AG04450 (cell line): ENCODE measurements around the gene CEP131. TPM values are rescaled to one million over a fixed set of nuclear protein-coding genes. Genes with fewer than 3 reads are reported as not detected.

Experiments
- CTCF ChIA-PET: fragments of 300-600, 350-600 bp; formaldehyde crosslinking; extraction: SDS; loops from one replicate; lab custom pipeline; 2022; ENCODE audit warnings: antibody characterized with exemption, inconsistent platforms; lab: Charles Lee
- POLR2A ChIA-PET: fragments of 350-600 bp; formaldehyde crosslinking; extraction: SDS; loops from one replicate; lab custom pipeline; 2021; ENCODE audit warnings: antibody characterized with exemption, inconsistent platforms; lab: Yijun Ruan, JAX
- DNase-seq: peaks from one replicate; pipeline ENCODE4 v3.0.0-alpha.2; 2011; ENCODE audit warnings: low read depth, low spot score
- H3K27ac ChIP-seq: one replicate; pipeline ENCODE4 v1.5.1; 2012; ENCODE audit warnings: low read depth, low read length, control low read depth
- H3K27me3 ChIP-seq: one replicate; pipeline ENCODE4 v1.6.0; 2012; ENCODE audit warnings: low read length; ENCODE audit not compliant: control insufficient read depth, insufficient read depth
- H3K4me3 ChIP-seq: 2 replicates; pipeline ENCODE4 v1.5.1; 2011; ENCODE audit warnings: mild to moderate bottlenecking, low read depth, low read length, control low read depth
- H3K9me3 ChIP-seq: 2 replicates; pipeline ENCODE4 v1.5.1; 2012; ENCODE audit warnings: low read length; ENCODE audit not compliant: control insufficient read depth, insufficient read depth
- polyA minus RNA-seq: library from RNA; depleted of rRNA, polyadenylated mRNA; stranded (reverse); fragments of >200 nt; gene quantifications from 2 replicates; pipeline ENCODE4 v1.2.3, GENCODE V29; 2011; rRNA and poly(A)+ RNA removed
- polyA plus RNA-seq: library from polyadenylated mRNA; depleted of rRNA; stranded (reverse); fragments of >200 nt; gene quantifications from 2 replicates; pipeline ENCODE4 v1.2.3, GENCODE V29; 2011; rRNA removed
- TF ChIP-seq, protein P1 (sequence below): IDR thresholded peaks from 2 replicates; pipeline ENCODE4 v1.5.1; 2011; ENCODE audit warnings: low read depth, low read length, control low read depth, inconsistent platforms

Gene CEP131
- polyA plus RNA-seq (2.2 and 3.0 TPM in 2 replicates), polyA minus RNA-seq (2.4 and 3.3 TPM in 2 replicates)

DNA sequence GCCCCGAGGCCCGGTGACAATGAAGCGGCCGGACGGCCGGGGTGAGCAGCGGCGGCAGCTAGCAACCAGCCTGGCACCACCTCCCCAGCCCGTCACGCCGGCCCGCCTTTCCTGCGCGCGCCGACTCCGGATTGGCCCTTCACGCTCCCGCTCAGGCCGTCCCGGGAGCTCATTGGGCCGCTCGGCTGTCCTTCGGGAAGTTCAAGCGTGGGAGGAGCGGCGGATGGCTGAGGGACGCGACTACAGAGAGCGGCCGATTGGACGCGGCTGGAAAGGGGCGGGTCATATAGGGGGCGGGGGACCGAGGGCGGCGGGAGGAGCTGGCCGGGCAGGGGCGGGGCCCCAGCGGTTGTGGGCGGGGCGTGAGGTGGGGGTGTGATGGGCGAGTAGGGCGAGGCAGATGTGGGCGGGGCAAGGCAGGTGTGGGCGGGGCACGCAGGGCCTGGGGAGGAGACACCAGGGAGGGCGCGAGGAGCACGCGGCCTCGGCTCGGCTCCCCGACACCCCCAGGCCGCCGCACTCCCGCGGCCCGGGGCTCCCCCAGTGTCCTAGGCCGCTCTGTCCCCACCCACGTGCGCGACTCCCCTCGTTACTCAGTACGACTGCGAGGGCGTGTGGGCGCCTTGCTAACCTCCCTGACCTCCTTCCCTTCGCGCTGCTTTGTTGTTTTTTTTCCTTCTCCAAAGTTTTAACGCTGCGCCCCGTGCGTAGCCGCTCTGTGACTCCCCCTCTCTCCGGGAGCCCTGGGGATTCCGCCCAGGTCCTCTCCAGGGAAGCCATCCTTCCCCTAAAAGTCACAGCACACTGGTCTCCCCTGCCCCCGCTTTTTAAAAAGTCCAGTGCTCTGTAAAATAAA is at the start of gene CEP131:
Gene CEP131, minus strand, starts transcription at position 60 of the 856 bp plus-strand sequence. CDS start 2,909 bp downstream, outside the sequence.
- peak within 1 kb of the TSS; percentile 76 for H3K4me3 ChIP-seq
- POLR2A ChIA-PET, result interaction anchor here (1.0 to 1.2 kb wide), 2 partner anchors 16 to 288 kb away, joined by 4 to 17 read pairs; partner anchors contain the start of genes NDUFAF8 and TEPSIN
- peaks cover 4% of the 10 kb centered on the region for H3K9me3 ChIP-seq
- DNase-seq, result peak; percentile 94
- CTCF ChIA-PET, result interaction anchor here (0.5 to 0.8 kb wide), 2 partner anchors 22 to 126 kb away, joined by 3 to 4 read pairs; no protein-coding TSS in a partner anchor
- no peaks in the 10 kb centered on the region for H3K27me3 ChIP-seq
- TF ChIP-seq, protein P1, sequence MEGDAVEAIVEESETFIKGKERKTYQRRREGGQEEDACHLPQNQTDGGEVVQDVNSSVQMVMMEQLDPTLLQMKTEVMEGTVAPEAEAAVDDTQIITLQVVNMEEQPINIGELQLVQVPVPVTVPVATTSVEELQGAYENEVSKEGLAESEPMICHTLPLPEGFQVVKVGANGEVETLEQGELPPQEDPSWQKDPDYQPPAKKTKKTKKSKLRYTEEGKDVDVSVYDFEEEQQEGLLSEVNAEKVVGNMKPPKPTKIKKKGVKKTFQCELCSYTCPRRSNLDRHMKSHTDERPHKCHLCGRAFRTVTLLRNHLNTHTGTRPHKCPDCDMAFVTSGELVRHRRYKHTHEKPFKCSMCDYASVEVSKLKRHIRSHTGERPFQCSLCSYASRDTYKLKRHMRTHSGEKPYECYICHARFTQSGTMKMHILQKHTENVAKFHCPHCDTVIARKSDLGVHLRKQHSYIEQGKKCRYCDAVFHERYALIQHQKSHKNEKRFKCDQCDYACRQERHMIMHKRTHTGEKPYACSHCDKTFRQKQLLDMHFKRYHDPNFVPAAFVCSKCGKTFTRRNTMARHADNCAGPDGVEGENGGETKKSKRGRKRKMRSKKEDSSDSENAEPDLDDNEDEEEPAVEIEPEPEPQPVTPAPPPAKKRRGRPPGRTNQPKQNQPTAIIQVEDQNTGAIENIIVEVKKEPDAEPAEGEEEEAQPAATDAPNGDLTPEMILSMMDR, result no peak
- peak within 1 kb of the TSS; percentile 21 for H3K27ac ChIP-seq

DNA sequence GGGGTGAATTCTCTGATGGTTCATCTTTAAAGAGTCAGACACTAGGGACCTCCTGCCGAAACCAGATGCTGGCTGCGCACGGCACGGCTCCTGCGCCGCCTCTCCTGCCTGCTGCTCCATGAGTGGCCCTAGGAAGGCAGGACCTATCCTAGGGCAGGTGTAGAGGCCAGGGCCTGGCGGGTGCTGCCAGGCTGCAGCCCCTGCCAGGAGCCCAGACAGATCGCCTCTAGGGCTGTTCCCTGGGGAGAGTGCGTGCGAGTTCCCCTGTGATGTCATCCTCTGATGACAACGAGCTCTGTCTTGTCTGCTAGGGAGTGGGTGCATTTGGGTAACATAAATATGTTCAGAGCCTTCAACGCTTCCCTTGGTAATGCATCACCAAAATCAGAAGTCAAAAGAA is 48.5 kb upstream of the CEP131 start:
- TF ChIP-seq, protein P1, result no peak
- H3K27ac ChIP-seq, result no peak overlapping the region
- no peak for DNase-seq
- CTCF ChIA-PET, result no interaction called here
- no peaks in the 10 kb centered on the region for H3K27me3 ChIP-seq
- H3K4me3 ChIP-seq, result no peak overlapping the region
- POLR2A ChIA-PET, result no interaction called here
- H3K9me3 ChIP-seq, result no peaks in the 10 kb centered on the region; the same call in 1 of the 2 replicates

DNA sequence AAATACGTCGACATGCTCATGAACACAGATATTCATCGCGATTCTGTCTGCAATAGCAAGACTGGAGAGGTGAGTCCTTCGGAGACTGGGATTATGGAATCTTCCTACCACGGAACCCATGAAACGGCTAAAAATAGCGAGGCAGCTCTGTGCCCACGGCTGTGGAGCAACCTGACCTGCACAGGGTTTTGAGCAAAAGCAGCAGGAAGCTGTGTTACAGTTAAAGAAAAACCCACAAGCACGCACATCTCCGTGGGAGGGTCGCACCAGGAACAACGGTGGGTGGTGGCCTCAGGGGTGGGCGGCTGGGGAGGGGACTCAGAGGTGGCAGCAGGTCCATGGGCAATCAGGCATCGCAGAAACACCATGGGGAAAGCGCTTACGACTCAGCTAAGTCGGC is 47.5 kb upstream of the CEP131 start:
- no peak overlapping the region for H3K4me3 ChIP-seq
- ChIA-PET POLR2A (no interaction called here), CTCF (no interaction called here)
- no peak overlapping the region for H3K27ac ChIP-seq
- no peaks in the 10 kb centered on the region; the same call in 1 of the 2 replicates for H3K9me3 ChIP-seq
- no peak for DNase-seq
- H3K27me3 ChIP-seq, result no peaks in the 10 kb centered on the region
- TF ChIP-seq, protein P1, result no peak

DNA sequence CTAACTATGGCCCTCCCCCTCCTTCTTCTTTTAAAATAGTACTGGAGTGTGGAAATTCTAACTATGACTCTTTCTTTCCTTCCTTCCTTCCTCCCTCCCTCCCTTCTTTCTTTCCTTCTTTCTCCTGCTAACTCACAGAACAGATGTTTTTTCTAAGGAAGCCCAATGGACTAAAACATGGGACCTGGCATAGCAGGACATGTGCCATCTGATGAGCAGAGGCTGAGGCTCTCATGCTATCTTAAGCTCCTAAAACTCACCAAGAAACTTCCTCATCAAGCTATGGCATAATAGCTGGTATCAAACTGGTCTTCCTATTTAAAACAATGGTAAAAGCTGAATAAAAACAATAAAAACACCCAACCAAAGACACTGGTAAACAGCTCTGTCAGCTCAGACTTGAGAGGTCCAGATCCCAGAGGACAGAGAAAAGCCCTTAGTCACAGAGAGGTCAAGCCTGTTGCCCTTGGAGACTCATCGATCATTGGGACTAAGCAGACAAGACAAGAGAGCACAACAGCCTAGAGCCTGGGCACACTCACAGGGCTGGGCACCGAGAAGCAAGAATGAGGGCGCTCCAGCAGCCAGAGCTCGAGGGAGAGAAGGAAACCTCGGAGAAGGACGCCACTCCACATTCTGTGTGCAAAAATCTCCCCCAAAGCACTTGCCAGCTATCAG is 44.8 kb upstream of the CEP131 start:
- no peaks in the 10 kb centered on the region; the same call in 1 of the 2 replicates for H3K9me3 ChIP-seq
- no peak for DNase-seq
- ChIA-PET POLR2A (no interaction called here), CTCF (interaction anchor here (0.6 kb wide), 2 partner anchors 170 to 255 kb away, joined by 4 read pairs; no protein-coding TSS in a partner anchor)
- no peaks in the 10 kb centered on the region for H3K27me3 ChIP-seq
- no peak overlapping the region for H3K4me3 ChIP-seq
- H3K27ac ChIP-seq, result no peak overlapping the region
- TF ChIP-seq, protein P1, result no peak
